Measurements from ENCODE around the gene ARHGAP23.

The ARHGAP23 gene

DNA sequence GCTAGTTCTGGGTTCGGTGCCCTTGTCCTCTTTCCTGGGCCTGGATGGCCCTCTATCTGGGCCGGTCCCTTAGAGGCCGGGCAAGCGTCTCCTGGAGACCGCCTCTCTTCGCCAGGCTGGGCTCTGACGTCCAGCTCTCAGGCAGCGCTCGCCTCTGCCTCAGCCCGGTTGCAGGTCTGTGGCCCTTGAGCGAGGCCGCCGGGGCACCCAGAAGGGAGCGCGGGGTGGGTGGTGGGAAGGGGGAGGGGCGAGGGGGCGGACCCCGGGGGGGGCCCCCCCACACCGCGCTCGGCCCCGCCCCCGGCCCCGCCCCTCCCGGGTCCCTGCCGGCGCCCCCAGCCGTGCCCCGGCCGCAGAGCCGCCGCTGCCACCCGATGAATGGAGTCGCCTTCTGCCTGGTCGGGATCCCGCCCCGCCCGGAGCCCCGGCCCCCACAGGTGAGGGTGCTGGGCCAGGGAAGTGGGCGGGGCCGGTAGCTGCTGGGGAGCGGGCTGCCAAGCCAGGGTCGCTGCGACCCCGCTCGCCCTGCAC is at the start of gene ARHGAP23:
Gene ARHGAP23 (plus strand): TSS at position 353 of the 531 bp plus-strand sequence. CDS start 22 bp downstream, at position 375.
- no peak within 1 kb of the TSS for H3K27ac ChIP-seq
- TF ChIP-seq, protein P1, sequence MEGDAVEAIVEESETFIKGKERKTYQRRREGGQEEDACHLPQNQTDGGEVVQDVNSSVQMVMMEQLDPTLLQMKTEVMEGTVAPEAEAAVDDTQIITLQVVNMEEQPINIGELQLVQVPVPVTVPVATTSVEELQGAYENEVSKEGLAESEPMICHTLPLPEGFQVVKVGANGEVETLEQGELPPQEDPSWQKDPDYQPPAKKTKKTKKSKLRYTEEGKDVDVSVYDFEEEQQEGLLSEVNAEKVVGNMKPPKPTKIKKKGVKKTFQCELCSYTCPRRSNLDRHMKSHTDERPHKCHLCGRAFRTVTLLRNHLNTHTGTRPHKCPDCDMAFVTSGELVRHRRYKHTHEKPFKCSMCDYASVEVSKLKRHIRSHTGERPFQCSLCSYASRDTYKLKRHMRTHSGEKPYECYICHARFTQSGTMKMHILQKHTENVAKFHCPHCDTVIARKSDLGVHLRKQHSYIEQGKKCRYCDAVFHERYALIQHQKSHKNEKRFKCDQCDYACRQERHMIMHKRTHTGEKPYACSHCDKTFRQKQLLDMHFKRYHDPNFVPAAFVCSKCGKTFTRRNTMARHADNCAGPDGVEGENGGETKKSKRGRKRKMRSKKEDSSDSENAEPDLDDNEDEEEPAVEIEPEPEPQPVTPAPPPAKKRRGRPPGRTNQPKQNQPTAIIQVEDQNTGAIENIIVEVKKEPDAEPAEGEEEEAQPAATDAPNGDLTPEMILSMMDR (conservative IDR thresholded peaks at IDR 0.05), result no peak
- TF ChIP-seq ZFX (IDR thresholded peaks at IDR 0.05), result no peak

DNA sequence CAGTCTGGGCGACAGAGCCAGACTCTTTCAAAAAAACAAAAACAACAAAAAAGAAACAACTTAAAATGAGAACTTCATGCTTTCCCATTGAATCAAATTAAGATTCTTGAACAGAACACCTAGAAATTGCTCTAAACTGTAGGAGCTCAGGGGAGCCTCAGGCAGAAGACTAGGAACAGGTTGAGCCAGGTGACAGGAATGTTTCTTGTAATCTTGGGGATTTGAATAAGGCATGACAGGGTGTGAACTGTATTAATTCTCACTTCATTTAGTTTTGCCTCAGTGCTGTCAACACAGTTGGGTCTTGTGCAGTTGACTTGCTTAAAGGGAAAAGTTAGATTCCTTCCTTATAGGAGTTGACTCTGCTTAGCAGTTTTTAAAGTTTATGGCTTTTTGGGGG is 48.8 kb upstream of the ARHGAP23 start:
- no peak overlapping the region for H3K27ac ChIP-seq
- TF ChIP-seq, protein P1 (conservative IDR thresholded peaks at IDR 0.05), result no peak
- TF ChIP-seq ZFX (IDR thresholded peaks at IDR 0.05), result no peak

GRCh38 chr17:38395090-38395489 is 33.2 kb upstream of the ARHGAP23 start:
- no peak for TF ChIP-seq ZFX (IDR thresholded peaks at IDR 0.05)
- TF ChIP-seq, protein P1 (conservative IDR thresholded peaks at IDR 0.05), result no peak
- no peak overlapping the region for H3K27ac ChIP-seq

- no peak for TF ChIP-seq ZFX (IDR thresholded peaks at IDR 0.05)
- H3K27ac ChIP-seq, result no peak overlapping the region
Observed at GRCh38 chr17:38397227-38397626, 31.0 kb upstream of the ARHGAP23 start.

DNA sequence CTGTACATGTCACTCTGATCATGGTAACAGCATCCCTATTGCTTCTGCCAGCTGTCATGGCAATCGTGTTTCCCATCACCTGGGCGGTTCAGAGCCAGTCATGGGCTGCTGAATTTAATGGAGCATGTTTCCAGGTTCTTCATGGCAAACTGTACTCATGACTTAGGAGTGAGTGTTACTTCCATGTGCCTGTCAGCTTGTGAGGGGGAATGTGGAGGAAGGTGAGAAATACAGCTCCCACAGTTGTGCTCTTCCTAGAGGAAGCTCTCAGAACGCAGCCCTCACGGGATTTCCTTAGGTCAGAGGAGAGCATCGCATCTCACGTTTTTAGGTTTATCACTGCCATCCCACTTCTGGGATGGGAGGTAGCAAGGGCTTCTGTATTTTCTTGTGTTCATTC is 28.0 kb upstream of the ARHGAP23 start:
- TF ChIP-seq ZFX (IDR thresholded peaks at IDR 0.05), result no peak
- TF ChIP-seq, protein P1 (conservative IDR thresholded peaks at IDR 0.05), result no peak
- no peak overlapping the region for H3K27ac ChIP-seq

- TF ChIP-seq, protein P1 (conservative IDR thresholded peaks at IDR 0.05), result no peak
- no peak for TF ChIP-seq ZFX (IDR thresholded peaks at IDR 0.05)
- no peak overlapping the region for H3K27ac ChIP-seq
Observed at GRCh38 chr17:38401459-38401858, 26.8 kb upstream of the ARHGAP23 start.

- TF ChIP-seq, protein P1 (conservative IDR thresholded peaks at IDR 0.05), result no peak; the same call in 1 of the 2 replicates
- TF ChIP-seq ZFX (IDR thresholded peaks at IDR 0.05), result no peak
Observed at GRCh38 chr17:38402897-38403296, 25.4 kb upstream of the ARHGAP23 start.

DNA sequence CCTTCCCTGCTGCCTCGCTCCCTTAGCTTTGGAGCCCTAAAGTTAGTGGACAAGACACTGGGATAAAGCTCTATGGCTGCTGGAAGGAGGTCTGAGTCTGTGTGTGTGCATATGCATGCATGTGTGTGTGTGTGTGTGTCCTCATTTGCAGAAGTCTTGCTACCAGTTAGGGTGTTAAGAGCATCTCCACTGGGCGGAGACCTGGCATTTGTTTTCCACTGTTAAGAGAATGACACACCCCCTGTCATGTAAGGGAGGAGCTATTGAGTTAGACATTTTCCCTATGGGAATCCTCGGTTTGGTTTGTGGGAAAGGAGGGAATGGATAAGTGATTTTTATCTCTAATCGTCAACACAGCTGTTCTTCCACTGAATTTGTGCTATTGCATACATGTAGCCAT is 24.8 kb upstream of the ARHGAP23 start:
- H3K27ac ChIP-seq, result no peak overlapping the region
- TF ChIP-seq, protein P1 (conservative IDR thresholded peaks at IDR 0.05), result no peak
- no peak for TF ChIP-seq ZFX (IDR thresholded peaks at IDR 0.05)

More at GRCh38 chr17:38402897-38403296, 25.4 kb upstream of the ARHGAP23 start:
- no peak overlapping the region for H3K27ac ChIP-seq

Measured in C4-2B (cell line).